Neural progenitor cell (in vitro differentiated cells): Measurements from ENCODE around the gene TMEM231.
"Not testable (repeated sequence)": the region's sequence is repeated elsewhere in the genome, so short reads cannot be mapped to it uniquely, and the experiment has no call there.

Experiments
- CTCF ChIP-seq: fragments of 200-600 bp; sonication (generic); IDR thresholded peaks from 2 replicates; pipeline ENCODE4 v1.5.1; 2017; ENCODE audit warnings: antibody characterized with exemption, mild to moderate bottlenecking
- EZH2 ChIP-seq: fragments of 200-600 bp; sonication (generic); IDR thresholded peaks from 2 replicates; pipeline ENCODE4 v1.6.1; 2017; ENCODE audit warnings: antibody characterized with exemption, mild to moderate bottlenecking, moderate library complexity

- TF ChIP-seq CTCF, EZH2: not testable (repeated sequence)
Measured at GRCh38 chr16:75538882-75539565, 17.0 kb downstream of the TMEM231 start.
